ENCODE results near the gene FMO2.

FMO2 gene

GRCh38 chr1:171158096-171158495, 27.0 kb upstream of the FMO2 start:
- no peaks in the 10 kb centered on the region for H3K9me3 ChIP-seq (ENCODE audit: control insufficient read depth, low read depth, low read length)
- no peak overlapping the region for H3K27ac ChIP-seq (ENCODE audit: low read length)
- no peak overlapping the region for H3K9ac ChIP-seq (ENCODE audit: low read length)
- no peaks in the 10 kb centered on the region for H3K36me3 ChIP-seq (ENCODE audit: control insufficient read depth, low read depth, low read length)
- H3K27me3 ChIP-seq (ENCODE audit: control insufficient read depth, insufficient read depth, low read length) = no peaks in the 10 kb centered on the region
- no peak overlapping the region for H3K4me3 ChIP-seq (ENCODE audit: low read length)
- H3K4me1 ChIP-seq (ENCODE audit: control insufficient read depth, low read depth, low read length) = no peaks in the 10 kb centered on the region

DNA sequence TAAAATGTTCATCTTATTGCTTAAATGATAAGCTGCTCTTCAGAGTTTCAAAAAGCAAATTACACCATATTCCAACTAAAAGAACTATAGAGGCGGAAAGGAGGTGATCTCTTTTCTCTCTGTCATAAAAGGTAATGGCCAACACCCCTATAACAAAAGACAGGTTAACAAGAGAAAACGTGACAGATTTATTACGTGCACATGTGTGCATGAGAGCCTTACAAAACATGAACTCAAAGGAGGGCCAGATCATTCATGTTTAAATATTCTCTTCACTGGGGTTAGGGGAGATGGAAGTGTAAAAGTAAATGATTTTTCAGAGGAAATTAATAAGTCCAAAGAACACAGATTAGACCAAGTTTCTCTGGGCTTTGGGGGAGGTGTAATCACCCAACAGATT, 26.5 kb upstream of the FMO2 start:
- no peaks in the 10 kb centered on the region for H3K9me3 ChIP-seq (ENCODE audit: control insufficient read depth, low read depth, low read length)
- no peak overlapping the region for H3K4me3 ChIP-seq (ENCODE audit: low read length)
- no peaks in the 10 kb centered on the region for H3K27me3 ChIP-seq (ENCODE audit: control insufficient read depth, insufficient read depth, low read length)
- H3K9ac ChIP-seq (ENCODE audit: low read length) = no peak overlapping the region
- no peak overlapping the region for H3K27ac ChIP-seq (ENCODE audit: low read length)
- H3K4me1 ChIP-seq (ENCODE audit: control insufficient read depth, low read depth, low read length) = no peaks in the 10 kb centered on the region
- no peaks in the 10 kb centered on the region for H3K36me3 ChIP-seq (ENCODE audit: control insufficient read depth, low read depth, low read length)

DNA sequence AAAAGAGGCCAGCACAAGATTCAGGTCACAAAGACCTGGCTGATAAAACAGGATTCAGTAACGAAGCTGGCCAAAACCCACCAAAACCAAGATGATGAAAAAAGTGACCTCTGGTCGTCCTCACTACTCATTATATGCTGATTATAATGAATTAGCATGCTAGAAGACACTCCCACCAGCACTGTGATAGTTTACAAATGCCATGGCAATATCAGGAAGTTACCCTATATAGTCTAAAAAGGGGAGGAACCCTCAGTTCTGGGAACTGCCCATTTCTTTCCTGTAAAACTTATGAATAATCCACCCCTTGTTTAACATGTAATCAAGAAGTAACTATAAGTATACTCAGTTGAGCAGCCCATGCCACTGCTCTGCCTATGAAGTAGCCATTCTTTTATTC, 26.0 kb upstream of the FMO2 start:
- Histone ChIP-seq H3K9ac (ENCODE audit: low read length) (no peak overlapping the region), H3K4me3 (ENCODE audit: low read length) (no peak overlapping the region), H3K4me1 (ENCODE audit: control insufficient read depth, low read depth, low read length) (no peaks in the 10 kb centered on the region), H3K27me3 (ENCODE audit: control insufficient read depth, insufficient read depth, low read length) (no peaks in the 10 kb centered on the region), H3K36me3 (ENCODE audit: control insufficient read depth, low read depth, low read length) (no peaks in the 10 kb centered on the region), H3K9me3 (ENCODE audit: control insufficient read depth, low read depth, low read length) (no peaks in the 10 kb centered on the region), H3K27ac (ENCODE audit: low read length) (no peak overlapping the region)

GRCh38 chr1:171160211-171160610, 24.9 kb upstream of the FMO2 start:
- no peaks in the 10 kb centered on the region for H3K36me3 ChIP-seq (ENCODE audit: control insufficient read depth, low read depth, low read length)
- no peak overlapping the region for H3K27ac ChIP-seq (ENCODE audit: low read length)
- H3K4me1 ChIP-seq (ENCODE audit: control insufficient read depth, low read depth, low read length) = no peaks in the 10 kb centered on the region
- H3K9ac ChIP-seq (ENCODE audit: low read length) = no peak overlapping the region
- H3K27me3 ChIP-seq (ENCODE audit: control insufficient read depth, insufficient read depth, low read length) = no peaks in the 10 kb centered on the region
- H3K9me3 ChIP-seq (ENCODE audit: control insufficient read depth, low read depth, low read length) = no peaks in the 10 kb centered on the region
- no peak overlapping the region for H3K4me3 ChIP-seq (ENCODE audit: low read length)

- Histone ChIP-seq H3K9ac (ENCODE audit: low read length) (no peak overlapping the region), H3K27me3 (ENCODE audit: control insufficient read depth, insufficient read depth, low read length) (no peaks in the 10 kb centered on the region), H3K4me1 (ENCODE audit: control insufficient read depth, low read depth, low read length) (no peaks in the 10 kb centered on the region), H3K4me3 (ENCODE audit: low read length) (no peak overlapping the region), H3K27ac (ENCODE audit: low read length) (no peak overlapping the region), H3K9me3 (ENCODE audit: control insufficient read depth, low read depth, low read length) (no peaks in the 10 kb centered on the region), H3K36me3 (ENCODE audit: control insufficient read depth, low read depth, low read length) (no peaks in the 10 kb centered on the region)
Measured at GRCh38 chr1:171160639-171161354, 24.3 kb upstream of the FMO2 start.

DNA sequence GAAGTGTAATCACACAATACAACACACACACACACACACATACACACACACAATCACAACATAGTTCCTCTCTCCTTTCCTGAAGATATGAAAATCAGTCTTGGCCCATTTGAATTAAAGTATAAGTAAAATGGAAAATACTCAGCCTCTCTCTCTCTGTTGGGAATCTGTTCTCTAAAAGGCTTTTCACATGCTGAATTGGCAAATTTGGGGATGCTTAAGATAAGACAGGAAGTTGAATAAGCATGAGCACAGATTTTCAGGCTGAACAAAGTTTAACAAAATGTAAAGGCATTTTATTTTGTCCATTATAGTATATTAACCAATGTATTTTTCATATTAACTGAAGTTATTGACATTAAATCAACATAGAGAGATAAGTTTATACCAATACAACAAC, 23.7 kb upstream of the FMO2 start:
- H3K9ac ChIP-seq (ENCODE audit: low read length) = no peak overlapping the region
- no peaks in the 10 kb centered on the region for H3K27me3 ChIP-seq (ENCODE audit: control insufficient read depth, insufficient read depth, low read length)
- no peak overlapping the region for H3K27ac ChIP-seq (ENCODE audit: low read length)
- no peaks in the 10 kb centered on the region for H3K9me3 ChIP-seq (ENCODE audit: control insufficient read depth, low read depth, low read length)
- no peak overlapping the region for H3K4me3 ChIP-seq (ENCODE audit: low read length)
- no peaks in the 10 kb centered on the region for H3K36me3 ChIP-seq (ENCODE audit: control insufficient read depth, low read depth, low read length)
- no peaks in the 10 kb centered on the region for H3K4me1 ChIP-seq (ENCODE audit: control insufficient read depth, low read depth, low read length)

- Histone ChIP-seq H3K4me3 (ENCODE audit: low read length) (no peak overlapping the region), H3K36me3 (ENCODE audit: control insufficient read depth, low read depth, low read length) (no peaks in the 10 kb centered on the region), H3K9me3 (ENCODE audit: control insufficient read depth, low read depth, low read length) (no peaks in the 10 kb centered on the region), H3K9ac (ENCODE audit: low read length) (no peak overlapping the region), H3K27me3 (ENCODE audit: control insufficient read depth, insufficient read depth, low read length) (no peaks in the 10 kb centered on the region), H3K4me1 (ENCODE audit: control insufficient read depth, low read depth, low read length) (no peaks in the 10 kb centered on the region), H3K27ac (ENCODE audit: low read length) (no peak overlapping the region)
Measured at GRCh38 chr1:171166361-171166760, 18.7 kb upstream of the FMO2 start.

DNA sequence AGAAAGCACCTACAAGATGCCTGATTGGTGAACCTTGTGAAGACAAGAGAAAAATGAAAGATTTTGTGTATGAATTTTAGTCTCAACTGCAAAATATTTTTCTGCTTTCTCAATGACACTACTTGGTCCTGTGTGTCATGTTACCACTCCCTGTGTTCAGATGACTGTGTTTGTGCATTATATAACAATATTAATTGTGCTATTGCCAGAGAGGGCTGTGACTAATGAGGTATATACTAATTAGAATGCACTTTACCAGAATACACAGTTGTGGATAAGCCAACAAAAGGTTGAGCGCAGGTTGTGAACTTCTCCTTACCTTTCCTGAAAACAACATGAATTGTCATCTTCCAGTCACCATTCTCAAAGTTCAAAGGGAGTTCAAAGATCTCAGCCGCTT, 17.3 kb upstream of the FMO2 start:
- Histone ChIP-seq H3K4me1 (ENCODE audit: control insufficient read depth, low read depth, low read length) (no peaks in the 10 kb centered on the region), H3K36me3 (ENCODE audit: control insufficient read depth, low read depth, low read length) (no peaks in the 10 kb centered on the region), H3K9me3 (ENCODE audit: control insufficient read depth, low read depth, low read length) (no peaks in the 10 kb centered on the region), H3K4me3 (ENCODE audit: low read length) (no peak overlapping the region), H3K27ac (ENCODE audit: low read length) (no peak overlapping the region), H3K27me3 (ENCODE audit: control insufficient read depth, insufficient read depth, low read length) (no peaks in the 10 kb centered on the region), H3K9ac (ENCODE audit: low read length) (no peak overlapping the region)

GRCh38 chr1:171172471-171172870, 12.6 kb upstream of the FMO2 start:
- no peaks in the 10 kb centered on the region for H3K27me3 ChIP-seq (ENCODE audit: control insufficient read depth, insufficient read depth, low read length)
- no peak overlapping the region for H3K27ac ChIP-seq (ENCODE audit: low read length)
- no peak overlapping the region for H3K9ac ChIP-seq (ENCODE audit: low read length)
- H3K36me3 ChIP-seq (ENCODE audit: control insufficient read depth, low read depth, low read length) = no peaks in the 10 kb centered on the region
- H3K4me3 ChIP-seq (ENCODE audit: low read length) = no peak overlapping the region
- H3K9me3 ChIP-seq (ENCODE audit: control insufficient read depth, low read depth, low read length) = no peaks in the 10 kb centered on the region
- H3K4me1 ChIP-seq (ENCODE audit: control insufficient read depth, low read depth, low read length) = no peaks in the 10 kb centered on the region

DNA sequence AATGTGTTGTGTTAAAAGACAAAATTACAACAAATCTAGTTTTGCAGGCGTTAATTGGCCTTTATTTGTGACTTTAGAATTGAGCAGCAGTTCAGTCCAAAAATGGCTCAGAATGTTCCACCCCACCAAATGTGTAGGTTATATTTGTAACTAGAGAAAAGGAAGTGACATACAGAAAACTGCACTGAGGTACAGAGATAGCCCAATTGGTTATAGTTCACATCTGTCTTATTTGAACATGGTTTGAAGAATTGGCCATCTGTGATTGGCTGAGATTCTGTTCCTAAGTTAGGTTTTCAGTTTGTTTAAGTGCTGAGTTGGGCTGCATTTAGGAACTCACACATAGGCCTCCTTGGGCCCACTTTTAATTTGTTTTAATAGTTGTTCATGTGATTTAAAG, 12.0 kb upstream of the FMO2 start:
- Histone ChIP-seq H3K9me3 (ENCODE audit: control insufficient read depth, low read depth, low read length) (no peaks in the 10 kb centered on the region), H3K4me3 (ENCODE audit: low read length) (no peak overlapping the region), H3K27me3 (ENCODE audit: control insufficient read depth, insufficient read depth, low read length) (no peaks in the 10 kb centered on the region), H3K27ac (ENCODE audit: low read length) (no peak overlapping the region), H3K4me1 (ENCODE audit: control insufficient read depth, low read depth, low read length) (no peaks in the 10 kb centered on the region), H3K9ac (ENCODE audit: low read length) (no peak overlapping the region), H3K36me3 (ENCODE audit: control insufficient read depth, low read depth, low read length) (no peaks in the 10 kb centered on the region)

- Histone ChIP-seq H3K9ac (ENCODE audit: low read length) (no peak overlapping the region), H3K36me3 (ENCODE audit: control insufficient read depth, low read depth, low read length) (no peaks in the 10 kb centered on the region), H3K4me1 (ENCODE audit: control insufficient read depth, low read depth, low read length) (no peaks in the 10 kb centered on the region), H3K27me3 (ENCODE audit: control insufficient read depth, insufficient read depth, low read length) (no peaks in the 10 kb centered on the region), H3K4me3 (ENCODE audit: low read length) (no peak overlapping the region), H3K9me3 (ENCODE audit: control insufficient read depth, low read depth, low read length) (no peaks in the 10 kb centered on the region), H3K27ac (ENCODE audit: low read length) (no peak overlapping the region)
Measured at GRCh38 chr1:171174560-171175294, 10.4 kb upstream of the FMO2 start.

DNA sequence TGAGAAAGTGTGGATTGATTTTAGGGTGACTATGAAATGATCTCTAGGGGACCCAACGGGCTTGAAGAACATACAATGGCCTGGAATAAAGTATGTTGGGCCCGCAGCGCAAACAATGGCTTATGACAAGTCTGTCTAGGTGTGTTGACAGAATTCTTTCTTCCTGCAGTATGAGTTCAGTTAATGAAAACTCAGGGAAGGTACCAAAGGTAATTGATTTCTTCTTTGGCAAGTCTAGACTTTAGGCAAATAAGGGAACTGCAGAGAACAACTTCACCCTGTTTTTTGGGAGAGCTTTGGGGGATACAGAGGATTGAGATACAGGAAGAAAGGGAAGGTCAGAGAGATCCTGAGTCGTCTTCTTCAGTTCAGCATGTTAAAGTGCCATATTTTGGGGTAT, 7.8 kb upstream of the FMO2 start:
- Histone ChIP-seq H3K4me3 (ENCODE audit: low read length) (no peak overlapping the region), H3K9me3 (ENCODE audit: control insufficient read depth, low read depth, low read length) (no peaks in the 10 kb centered on the region), H3K36me3 (ENCODE audit: control insufficient read depth, low read depth, low read length) (no peaks in the 10 kb centered on the region), H3K27ac (ENCODE audit: low read length) (no peak overlapping the region), H3K4me1 (ENCODE audit: control insufficient read depth, low read depth, low read length) (no peaks in the 10 kb centered on the region), H3K9ac (ENCODE audit: low read length) (no peak overlapping the region), H3K27me3 (ENCODE audit: control insufficient read depth, insufficient read depth, low read length) (no peaks in the 10 kb centered on the region)

Data from iPS-18a (cell line).